ENCODE data around the gene CAD. TPM values are rescaled to one million over a fixed set of nuclear protein-coding genes. Genes with fewer than 3 reads are reported as not detected.
"Not testable (repeated sequence)": the region's sequence is repeated elsewhere in the genome, so short reads cannot be mapped to it uniquely, and the experiment has no call there.

Gene CAD
- total RNA-seq, 1 donor from 2014 or later, result 11.0 TPM

DNA sequence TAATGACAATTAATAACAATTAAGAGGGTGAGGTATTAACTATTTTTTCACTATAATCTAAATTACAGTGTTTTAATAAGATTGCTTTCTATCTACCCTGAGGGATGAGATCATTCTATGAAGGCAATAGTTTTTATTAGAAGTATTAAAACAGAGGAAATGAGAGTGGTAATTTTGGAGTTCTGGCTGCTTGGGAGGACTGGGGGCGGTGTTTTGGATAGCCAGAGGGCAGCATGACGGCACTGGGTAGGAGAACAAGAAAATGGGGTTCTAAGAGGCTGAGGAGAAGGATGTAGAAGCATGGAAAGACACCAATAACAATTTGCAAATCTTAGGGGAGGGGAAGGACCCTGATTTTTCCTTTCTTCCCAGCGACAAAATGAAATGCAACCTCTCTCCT is 53.0 kb downstream of the CAD start:
- no peak for DNase-seq (ENCODE audit: low spot score)
- intact Hi-C loops (cut with DNase I), result loop anchor here (10.0 kb wide), 1 partner anchor 295 kb away; the partner anchor contains the start of gene MAPRE3

DNA sequence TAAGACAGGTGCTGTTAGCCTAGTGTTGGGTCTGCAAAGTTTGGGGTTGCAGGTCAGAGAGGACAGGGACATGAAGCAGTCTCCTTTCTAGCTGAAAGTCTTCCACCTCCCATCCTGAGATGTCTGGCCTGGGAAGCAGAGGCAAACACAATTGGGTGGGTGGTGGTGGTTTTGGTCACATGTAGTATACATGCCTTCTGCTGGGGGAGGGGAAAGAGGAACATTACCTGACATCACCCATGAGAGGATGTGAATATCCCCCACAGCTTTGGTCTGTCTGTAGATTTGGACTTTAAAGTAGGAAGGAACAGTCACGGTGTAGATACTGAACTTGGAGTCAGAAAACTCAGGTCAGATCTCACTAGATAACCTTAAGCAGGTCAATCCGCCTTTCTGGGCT is 53.5 kb downstream of the CAD start:
- DNase-seq (ENCODE audit: low spot score), result no peak
- intact Hi-C loops (cut with DNase I), result loop anchor here (10.0 kb wide), 1 partner anchor 296 kb away; the partner anchor contains the start of gene MAPRE3

GRCh38 chr2:27271631-27272340 is 54.6 kb downstream of the CAD start:
- intact Hi-C loops (cut with DNase I), result loop anchor here (10.0 kb wide), 1 partner anchor 297 kb away; the partner anchor contains the start of gene MAPRE3
- no peak for DNase-seq (ENCODE audit: low spot score)

DNA sequence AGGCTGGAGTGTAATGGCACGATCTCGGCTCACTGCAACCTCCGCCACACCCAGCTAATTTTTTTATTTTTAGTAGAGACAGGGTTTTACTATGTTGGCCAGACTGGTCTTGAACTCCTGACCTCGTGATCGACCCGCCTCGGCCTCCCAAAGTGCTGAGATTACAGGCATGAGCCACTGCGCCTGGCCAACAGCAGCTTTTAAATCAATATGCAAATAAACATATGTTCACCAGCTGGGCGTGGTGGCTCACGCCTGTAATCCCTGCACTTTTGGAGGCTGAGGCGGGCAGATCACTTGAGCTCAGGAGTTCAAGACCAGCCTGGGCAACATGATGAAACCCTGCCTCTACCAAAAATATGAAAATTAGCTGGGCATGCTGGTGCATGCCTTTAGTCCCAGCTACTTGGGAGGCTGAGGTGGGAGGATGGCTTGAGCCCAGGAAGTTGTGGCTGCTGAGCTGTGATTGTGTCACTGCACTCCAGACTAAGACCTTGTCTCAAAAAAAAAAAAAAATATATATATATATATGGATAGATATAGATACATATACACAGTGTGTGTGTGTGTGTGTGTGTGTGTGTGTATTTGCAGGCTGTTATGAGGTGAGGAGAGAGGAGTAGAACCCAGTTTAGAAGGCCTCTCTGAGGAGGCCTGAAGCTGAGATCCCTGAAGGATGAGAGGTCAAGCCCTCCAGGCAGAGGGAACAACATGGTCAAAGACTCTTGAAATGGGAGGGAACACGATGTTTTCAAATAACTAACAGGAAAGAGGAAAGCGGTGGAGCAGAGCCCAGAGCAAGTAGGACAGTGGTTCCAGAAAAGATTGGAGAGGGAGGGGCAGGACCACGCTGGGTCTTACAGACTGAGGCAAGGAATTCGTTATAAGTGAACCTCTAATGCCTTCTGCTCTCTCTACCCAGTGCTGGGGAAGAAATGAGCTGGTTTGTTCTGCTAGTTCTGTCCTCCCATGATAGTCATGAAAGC is 55.7 kb downstream of the CAD start:
- intact Hi-C loops (cut with DNase I), result loop anchor here (10.0 kb wide), 1 partner anchor 298 kb away; the partner anchor contains the start of gene MAPRE3
- DNase-seq (ENCODE audit: low spot score), result not testable (repeated sequence)

DNA sequence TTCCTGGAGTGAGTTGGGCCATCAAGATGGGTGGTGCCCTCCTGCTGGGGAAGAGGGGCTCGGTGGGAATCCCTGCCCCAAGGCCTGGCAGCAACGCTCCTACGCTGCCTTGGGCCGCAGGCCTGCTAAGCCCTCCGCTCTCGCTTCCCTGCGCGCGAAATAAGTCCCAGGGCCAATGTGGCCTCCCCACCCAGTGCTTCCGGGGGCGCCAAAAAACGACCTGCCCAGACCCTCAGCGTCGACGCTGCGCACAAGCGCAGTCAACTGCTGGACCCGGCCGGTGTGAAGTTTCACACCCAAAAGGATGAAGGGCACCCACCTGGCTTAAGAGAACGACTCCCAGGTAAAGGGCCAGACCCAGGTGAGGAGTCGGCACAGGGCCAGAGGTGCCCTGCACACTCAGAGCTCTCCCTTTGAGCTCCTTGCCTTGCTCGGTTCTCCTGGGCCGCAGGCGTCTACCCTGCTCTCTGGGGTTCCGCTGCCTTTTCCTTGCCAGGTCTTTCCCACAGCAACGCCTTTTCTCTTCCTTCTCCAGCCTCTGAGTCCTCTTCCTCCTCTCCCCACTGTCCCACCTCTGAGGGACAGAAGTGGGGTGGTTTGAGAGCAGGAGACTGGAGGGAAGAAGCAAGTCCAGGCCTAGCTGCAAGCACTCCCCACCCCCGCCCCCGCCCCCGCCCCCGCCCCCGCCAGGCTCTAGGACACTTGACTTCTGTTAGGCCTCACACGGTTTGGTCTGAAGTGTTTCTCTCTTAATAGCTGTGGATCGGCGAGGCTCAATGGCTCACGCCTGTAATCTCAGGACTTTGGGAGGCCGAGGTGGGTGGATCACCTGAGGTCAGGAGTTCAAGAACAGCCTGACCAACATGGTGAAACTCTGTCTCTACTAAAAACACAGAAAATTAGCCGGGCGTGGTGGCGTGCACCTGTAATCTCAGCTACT is 58.3 kb downstream of the CAD start, which contains the start of gene DNAJC5G:
TSS of gene DNAJC5G (plus strand) at position 223 of the 940 bp plus-strand sequence. CDS start 1,296 bp downstream, outside the sequence.
- intact Hi-C loops (cut with DNase I), result loop anchor here (10.0 kb wide), 1 partner anchor 301 kb away; the partner anchor contains the start of gene MAPRE3
- DNase-seq (ENCODE audit: low spot score), result peak; percentile 60

DNA sequence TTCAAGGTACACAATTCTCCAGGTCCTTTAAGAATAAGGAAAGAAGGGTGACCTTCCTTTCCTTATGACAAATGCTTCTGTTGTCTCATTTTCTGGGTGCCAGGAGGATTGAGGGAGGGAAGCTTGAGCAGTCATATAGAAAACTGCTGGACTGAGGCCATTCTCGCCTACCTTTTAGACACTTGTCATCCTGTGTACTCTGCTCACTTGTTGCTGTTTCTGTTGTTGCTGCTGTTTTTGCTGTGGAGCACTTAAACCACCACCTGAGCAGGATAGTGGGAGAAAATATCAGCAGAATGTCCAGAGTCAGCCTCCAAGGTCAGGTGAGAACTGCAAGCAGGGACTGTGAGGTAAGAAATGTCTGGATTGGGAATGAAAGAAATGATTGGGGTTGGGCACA is 60.8 kb downstream of the CAD start:
- DNase-seq (ENCODE audit: low spot score), result no peak
- intact Hi-C loops (cut with DNase I), result loop anchor here (10.0 kb wide), 1 partner anchor 303 kb away; the partner anchor contains the start of gene MAPRE3

DNA sequence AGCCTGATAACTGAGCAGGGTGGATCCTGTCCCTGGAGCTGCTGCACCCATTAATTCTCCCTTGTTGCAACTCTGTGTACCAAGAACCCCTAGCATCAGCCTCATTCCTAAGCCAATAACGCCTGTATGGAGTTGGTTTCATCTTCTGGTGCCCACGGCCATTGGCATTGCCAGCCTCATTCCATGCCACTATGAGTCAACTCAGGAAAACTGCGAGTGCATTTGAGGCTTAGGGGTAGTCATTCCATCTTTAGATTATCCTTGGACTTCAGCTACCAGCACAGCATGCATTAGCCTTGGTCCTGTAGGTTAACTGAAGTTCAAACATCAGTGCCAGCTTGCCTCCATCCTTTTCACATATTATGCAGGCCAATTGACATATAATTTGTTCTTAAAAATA is 63.7 kb downstream of the CAD start:
- intact Hi-C loops (cut with DNase I), result loop anchor here (2.0 to 5.0 kb wide), 2 partner anchors 30 to 184 kb away; no protein-coding TSS in a partner anchor
- DNase-seq (ENCODE audit: low spot score), result no peak

DNA sequence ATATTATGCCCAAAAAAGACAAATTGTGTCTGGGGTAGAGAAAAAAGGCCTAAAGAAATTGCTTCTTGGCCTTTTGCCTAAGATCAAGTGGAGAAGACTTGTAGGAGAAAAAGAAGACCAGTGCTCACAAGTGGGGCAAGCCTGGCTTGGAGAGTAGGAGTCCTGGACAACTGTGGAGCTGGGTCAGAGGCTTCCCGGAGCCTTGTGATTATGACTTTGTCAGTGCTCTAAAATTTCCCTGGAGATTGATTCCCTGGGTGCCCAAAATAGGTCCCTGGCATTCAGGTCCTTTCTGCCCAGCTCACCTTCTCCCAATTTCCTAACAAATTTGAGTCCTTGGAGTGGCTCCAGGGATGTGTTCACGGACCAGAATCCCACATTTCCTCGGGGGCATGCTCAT is 64.3 kb downstream of the CAD start:
- intact Hi-C loops (cut with DNase I), result loop anchor here (2.0 to 5.0 kb wide), 2 partner anchors 31 to 184 kb away; no protein-coding TSS in a partner anchor
- DNase-seq (ENCODE audit: low spot score), result no peak

GRCh38 chr2:27281855-27282559 is 64.8 kb downstream of the CAD start, which contains the start of gene TRIM54:
TRIM54 (plus strand) TSS chr2:27282429; CDS start chr2:27282732, 303 bp downstream.
- DNase-seq (ENCODE audit: low spot score), result no peak

DNA sequence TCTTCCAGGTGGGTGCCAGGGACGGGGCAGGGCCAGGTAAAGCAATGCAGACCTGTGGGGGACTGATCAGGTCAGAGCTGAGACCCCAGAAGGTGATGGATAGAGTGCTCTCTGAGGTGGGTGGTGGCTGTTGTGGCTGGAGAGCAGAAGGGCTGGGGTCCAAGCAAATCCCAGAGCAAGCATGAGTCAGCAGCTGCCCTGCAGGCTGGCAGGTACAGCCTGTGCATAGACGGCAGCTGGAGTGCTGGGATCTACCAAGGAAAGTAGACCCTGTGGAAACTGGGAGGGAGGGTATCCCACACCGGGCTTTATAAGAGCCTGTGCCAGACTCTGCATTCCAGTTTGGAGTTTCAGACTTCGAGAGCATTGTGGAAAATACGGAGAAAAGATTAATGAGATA is 65.7 kb downstream of the CAD start:
- intact Hi-C loops (cut with DNase I), result loop anchor here (5.0 kb wide), 1 partner anchor 186 kb away; no protein-coding TSS in a partner anchor
- no peak for DNase-seq (ENCODE audit: low spot score)

More at GRCh38 chr2:27281855-27282559, 64.8 kb downstream of the CAD start, which contains the start of gene TRIM54:
- intact Hi-C loops (cut with DNase I), result loop anchor here (2.0 to 5.0 kb wide), 2 partner anchors 31 to 185 kb away; no protein-coding TSS in a partner anchor

DNA sequence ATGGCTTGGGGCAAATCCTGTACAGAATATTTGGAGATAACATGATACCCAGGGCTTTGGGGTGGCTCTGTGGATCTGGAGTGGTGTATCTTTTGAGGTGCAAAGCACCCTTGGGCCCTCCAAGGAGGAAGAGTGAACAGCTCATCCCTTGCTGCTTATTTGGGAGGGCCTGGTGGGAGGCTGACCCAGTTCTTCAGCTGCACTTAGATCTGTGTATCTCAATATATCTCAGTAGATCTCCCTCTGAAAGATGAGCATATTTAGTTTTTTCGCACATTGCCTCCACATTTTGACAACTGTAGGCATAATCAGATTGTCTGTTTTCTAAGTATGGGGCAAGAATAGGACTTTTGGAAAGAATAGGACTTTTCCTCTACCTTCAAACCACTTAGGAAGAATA is 67.8 kb downstream of the CAD start:
- no peak for DNase-seq (ENCODE audit: low spot score)
- intact Hi-C loops (cut with DNase I), result loop anchor here (5.0 kb wide), 1 partner anchor 188 kb away; no protein-coding TSS in a partner anchor

DNA sequence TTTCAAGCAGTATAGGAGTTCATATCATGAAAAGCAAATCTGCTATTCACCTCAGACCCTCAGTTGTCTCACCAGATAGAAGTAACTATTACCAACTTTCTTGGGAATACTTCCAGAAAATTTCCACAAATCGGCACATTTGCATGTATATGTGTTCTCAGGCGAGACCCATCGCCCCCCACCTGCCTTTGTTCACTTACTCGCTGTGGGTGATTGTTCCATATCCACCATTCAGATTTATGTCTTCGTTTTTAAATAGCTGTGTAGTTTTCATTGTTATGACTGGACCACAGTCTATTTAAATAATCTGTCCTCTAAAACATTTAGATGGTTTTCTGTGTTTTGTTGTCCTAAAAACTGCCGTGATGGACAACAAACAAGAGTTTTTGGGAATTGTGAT is 68.3 kb downstream of the CAD start:
- no peak for DNase-seq (ENCODE audit: low spot score)
- intact Hi-C loops (cut with DNase I), result no loop called here

DNA sequence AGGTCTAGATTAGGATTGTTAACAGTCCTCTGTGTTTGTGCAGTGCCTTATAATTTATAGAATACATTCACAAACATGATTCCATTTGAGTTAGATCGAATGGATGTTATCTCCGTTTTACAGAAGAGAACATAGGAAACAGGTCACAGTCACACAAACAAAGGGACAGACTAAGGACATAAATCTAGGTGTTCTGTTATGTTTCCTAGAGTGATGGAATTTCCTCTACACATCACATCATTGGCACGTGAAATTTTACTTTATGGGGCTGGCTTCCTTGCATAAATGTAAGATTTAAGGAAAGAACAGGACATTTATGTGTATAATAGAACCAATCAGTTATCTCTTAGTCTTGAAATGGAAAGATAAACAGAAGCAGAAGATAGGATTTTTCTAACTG is 71.4 kb downstream of the CAD start:
- no peak for DNase-seq (ENCODE audit: low spot score)
- intact Hi-C loops (cut with DNase I), result no loop called here

DNA sequence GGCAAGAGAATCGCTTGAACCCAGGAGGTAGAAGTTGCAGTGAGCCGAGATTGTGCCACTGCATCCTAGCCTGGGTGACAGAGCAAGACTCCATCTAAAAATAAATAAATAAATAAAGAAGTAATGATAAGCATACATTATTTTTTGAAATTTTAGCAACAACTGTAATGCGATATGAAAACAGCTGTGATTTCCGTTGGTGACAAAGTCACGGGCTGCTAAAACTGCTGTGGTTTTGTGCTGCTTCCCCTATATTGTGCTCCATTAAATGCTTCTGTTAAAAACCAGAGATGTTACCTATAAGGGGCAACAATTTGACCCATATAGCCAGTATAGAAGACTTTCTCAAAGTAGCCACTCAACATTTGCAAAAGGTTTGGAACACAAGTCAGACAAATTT is 73.4 kb downstream of the CAD start:
- intact Hi-C loops (cut with DNase I), result no loop called here
- no peak for DNase-seq (ENCODE audit: low spot score)

DNA sequence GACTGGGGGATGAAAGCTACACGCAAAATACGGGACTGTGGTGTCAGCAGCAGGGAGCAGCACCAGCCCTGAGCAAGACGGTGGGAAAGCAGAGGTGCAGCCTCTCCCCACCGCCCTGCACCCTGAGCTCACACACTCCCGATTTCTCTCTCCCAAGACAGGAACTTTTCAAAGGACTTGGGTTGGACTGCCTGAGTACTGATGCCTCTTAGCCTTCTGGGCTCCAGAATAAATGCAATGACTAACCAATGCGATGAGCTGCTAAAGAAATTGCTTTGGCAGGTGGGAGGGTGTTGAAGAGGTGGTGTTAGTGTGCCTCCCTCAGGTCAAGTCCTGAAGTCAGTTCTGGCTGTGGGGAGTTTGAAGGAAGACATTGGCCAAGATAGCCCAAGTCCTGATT is 74.7 kb downstream of the CAD start:
- intact Hi-C loops (cut with DNase I), result no loop called here
- DNase-seq (ENCODE audit: low spot score), result no peak
